Suppressor macrophage (primary cell): Measurements from ENCODE around the gene KCNAB2.
A peak's percentile ranks its signal among the peaks of the same experiment; 100 is the strongest.
"Not testable (repeated sequence)": the region's sequence is repeated elsewhere in the genome, so short reads cannot be mapped to it uniquely, and the experiment has no call there.

Experiments used
- DNase-seq, 4 experiments: peaks; one replicate each; pipeline ENCODE4 v3.0.0-alpha.2; 2020 to 2022

KCNAB2 gene

DNA sequence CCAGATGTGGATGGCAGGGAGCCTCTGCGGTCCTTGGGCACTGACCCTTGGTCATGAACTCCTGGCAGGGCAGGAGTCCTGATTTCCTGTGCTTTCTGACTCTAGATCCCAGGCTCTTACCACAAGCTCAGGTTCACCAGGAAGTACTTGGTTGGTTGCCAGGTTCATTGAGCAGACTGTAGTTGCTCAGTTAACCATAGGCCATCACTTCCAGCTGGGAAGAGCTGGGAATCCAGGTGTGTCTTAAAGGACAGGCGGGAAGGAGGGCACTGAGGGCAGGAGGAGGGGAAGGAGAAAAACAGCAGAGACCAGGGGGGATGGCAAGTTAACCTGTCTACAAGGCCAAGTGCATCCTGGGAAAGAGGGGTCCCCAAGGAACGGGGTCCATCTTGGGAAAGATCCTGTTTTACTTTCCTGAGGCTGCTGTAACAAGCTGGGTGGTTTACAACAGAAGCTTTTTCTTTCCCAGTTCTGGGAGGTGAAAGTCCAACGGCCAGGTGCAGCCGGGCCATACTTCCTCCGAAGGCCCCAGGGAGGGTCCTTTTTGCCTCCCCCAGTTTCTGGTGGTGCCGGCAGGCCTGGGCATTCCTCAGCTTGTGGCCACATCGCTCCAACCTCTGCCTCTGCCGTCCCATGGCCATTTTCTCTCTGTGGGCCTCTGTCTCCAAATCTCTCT is 11.6 kb downstream of the KCNAB2 start:
- no peak for DNase-seq

- peak; percentile 68 to 89 (median 85) for DNase-seq
These were observed 14.2 kb downstream of the KCNAB2 start for GRCh38 chr1:6059866-6060265.

DNA sequence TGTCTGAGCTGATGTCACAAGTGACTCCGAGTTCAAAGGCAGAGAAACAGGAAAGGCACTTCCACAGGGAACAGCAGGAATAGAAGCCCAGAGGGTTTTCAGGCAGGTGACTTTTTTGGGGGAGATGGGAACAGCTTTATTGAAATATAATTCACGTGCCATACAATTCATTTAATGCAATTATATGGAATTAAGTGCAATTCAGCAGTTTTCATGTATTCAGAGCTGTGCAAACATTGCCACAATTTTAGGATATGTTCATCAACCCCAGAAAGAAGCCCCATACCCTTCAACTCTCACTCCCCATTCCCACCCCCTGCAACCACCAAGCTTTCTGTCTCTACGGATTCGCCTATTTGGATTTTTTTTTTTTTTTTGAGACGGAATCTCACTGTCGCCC is 17.0 kb downstream of the KCNAB2 start:
- DNase-seq, result no peak

- peak; percentile 86 to 97 (median 90) for DNase-seq
These were observed 17.9 kb downstream of the KCNAB2 start for GRCh38 chr1:6063532-6064053.

- DNase-seq, result no peak
These were observed 19.6 kb downstream of the KCNAB2 start for GRCh38 chr1:6065093-6065858.

DNA sequence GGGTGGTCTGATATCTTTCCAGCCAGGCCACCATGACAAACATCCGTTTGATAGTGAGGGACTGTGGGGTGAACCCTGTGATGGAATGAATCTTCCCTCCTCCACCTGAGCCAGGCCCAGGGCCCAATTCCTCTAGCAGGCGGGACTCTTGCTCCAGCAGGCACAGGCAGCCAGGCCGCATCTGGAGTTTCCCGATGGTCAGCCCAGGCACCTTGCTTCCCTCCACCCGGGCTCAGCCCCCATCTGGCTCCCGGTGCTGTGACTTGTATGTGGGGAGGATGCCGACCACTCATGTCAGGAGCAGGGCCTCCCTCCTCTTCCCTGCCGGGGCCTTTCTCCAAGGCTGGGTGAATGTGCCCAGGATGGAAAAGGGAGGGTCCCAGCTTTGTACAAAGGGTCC is 21.0 kb downstream of the KCNAB2 start:
- DNase-seq, result no peak

DNA sequence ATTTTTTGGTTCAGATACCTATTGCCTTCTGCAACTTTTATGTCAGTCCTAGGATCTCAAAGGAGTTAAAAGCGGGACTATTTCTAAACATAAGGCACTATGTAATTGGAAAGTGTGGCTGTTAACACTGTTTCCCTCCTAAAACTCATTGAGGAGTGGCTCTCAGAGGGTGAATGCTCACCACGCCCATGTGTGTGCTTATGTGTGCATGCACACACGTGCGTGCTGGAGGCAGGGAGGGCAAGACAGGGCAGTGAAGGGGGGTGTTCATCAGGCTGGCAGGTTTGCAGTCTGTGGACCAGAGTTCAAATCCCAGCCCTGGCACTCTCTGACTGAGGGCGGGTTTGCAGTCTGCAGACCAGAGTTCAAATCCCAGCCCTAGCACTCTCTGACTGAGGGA is 22.4 kb downstream of the KCNAB2 start:
- DNase-seq, result no peak

DNA sequence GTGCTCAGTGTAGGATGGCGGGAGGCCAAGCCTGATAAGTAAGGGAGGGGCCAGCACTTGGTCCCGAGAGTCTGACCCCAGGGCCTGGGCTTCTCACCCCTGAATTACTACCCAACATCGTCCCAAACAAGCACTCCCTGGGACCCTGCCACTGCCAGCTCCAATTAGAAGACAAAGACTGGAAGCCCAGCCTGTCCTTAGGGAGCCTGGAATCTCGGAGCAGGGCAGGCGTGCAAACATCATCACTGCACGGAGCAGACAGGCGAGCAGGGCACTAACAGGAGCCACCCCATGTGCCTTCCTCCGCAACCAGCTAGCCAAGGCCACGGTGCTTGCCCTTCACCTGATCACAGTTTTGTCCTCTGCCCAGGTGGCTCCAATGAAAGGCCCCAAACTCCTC is 23.2 kb downstream of the KCNAB2 start:
- no peak for DNase-seq

- no peak for DNase-seq
These were observed 23.9 kb downstream of the KCNAB2 start for GRCh38 chr1:6069573-6069972.

DNA sequence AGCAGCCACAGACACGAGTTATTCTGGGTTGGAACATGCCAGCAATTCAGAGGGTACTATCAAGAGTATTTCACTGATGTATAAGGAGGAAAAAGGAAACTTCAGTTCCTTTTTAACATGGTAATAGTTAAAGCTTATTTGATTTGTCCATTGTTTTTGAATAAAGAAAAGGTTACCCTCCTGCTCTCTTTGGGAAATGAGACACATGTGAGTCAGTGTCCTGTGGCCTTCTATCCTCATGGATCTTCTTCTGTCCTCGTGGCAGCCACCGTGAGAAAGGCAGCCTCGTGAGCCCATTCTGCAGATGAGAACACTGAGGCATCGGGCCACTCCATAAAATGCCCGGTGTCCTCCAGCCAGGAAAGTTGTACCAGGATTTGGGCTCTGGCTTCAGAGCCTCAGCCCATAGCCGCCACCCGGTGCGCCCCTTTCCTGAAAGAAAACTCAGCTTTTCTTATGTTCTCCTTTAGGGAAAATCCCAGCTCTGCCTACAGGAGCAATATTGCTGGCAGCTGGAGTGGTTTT is 24.8 kb downstream of the KCNAB2 start:
- DNase-seq, result no peak

DNA sequence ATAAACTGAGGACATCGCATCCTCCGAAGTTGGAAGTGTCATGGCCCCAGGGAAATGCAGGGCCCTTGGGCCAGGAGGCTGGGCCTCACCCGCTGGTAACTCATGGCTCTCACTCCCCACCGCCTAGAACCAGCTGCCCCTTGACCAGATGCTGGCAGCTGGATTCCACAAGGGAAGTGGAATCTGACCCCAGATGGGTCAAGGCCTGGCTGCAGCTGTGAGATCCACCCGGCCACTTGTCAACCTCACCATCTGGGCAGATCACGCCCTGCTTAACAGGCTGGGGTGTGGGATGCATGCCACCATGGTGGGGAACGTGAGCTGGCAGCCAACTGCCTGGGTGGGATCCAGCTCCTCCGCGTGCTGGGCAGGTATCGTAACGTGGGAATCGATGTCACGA is 25.5 kb downstream of the KCNAB2 start:
- no peak for DNase-seq

DNA sequence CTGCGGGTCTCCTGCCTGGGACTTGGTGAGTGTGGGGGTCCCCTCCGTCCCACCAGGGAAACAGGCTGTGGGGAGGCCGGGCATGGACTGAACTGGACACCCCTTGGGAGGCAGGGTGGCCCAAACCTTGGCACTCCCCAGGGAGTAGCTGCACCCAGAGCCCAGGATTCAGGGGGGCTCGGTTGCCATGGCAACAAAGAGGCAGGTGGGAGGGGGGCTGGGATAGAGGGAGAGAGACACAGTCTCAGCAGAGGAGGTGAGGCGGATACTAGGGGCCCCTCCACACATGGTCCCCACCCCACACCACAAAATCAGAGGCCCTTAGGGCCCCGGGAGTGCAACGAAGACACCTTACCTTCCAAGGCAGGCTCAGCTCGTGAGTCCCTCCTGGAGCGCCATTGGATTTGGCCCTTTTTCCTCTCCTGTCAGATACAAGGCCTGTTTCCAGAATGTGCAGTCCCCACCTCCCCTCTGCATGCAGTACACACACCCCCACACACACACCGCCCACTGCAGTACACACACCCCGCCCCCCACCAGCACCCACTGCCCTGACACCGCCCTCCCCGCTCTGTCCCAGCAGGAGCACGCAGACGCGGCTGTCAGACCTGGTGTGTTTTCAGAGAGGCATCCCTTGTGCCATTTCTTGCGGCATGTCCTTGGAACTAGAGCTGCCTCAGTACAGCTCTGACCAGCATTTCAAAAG is 27.2 kb downstream of the KCNAB2 start:
- DNase-seq, result no peak

DNA sequence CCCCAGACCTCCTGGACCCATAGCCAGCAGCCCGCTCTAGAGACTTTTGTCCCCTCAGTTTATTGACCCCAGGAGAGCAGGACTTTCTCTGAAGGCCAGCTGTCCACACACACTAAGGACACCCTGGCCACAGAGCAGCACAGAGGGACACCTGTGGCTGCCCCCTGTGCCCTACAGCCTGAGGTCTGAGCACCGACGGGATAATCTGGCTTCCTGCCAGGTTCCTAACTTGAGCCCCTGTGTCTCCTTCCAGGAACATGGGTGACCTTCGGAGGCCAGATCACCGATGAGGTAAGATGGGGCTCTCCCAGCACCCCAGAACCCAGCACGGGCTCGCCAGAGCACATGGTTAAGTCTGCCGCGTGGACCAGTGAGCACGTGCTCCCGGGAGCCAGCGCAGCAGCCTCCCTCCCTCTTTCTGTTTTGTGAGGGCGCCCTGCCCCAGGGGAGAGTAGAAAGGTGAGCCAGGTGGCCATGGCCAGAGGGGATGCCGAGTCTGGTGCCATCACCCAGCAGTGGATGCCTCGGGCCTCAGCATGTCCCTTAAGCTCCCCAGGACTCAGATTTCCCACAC is 27.9 kb downstream of the KCNAB2 start:
- no peak for DNase-seq

- DNase-seq, result no peak
These were observed 28.7 kb downstream of the KCNAB2 start for GRCh38 chr1:6074192-6074901.

DNA sequence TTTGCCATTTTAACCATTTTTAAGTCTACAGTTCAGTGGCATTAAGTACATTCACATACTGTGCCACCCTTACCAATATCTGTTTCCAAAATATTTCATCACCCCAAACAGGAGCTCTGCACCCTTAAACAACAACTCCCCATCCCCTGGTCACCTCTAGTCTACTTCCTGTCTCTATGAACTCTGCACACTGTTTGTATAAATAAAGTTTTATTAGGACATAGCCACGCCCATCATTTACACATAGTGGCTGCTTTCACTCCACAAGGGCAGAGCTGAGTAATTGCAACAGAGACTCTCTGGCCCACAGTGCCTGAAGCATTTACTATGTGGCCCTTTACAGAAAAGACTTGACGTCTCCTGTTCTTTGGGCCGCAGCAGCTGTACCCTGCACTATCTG is 30.1 kb downstream of the KCNAB2 start:
- peak in 2 of 4 experiments; percentile 40 to 52 for DNase-seq

- DNase-seq, result not testable (repeated sequence)
These were observed 31.4 kb downstream of the KCNAB2 start for GRCh38 chr1:6077061-6077460.

GRCh38 chr1:6077506-6077905 is 31.8 kb downstream of the KCNAB2 start:
- no peak for DNase-seq

GRCh38 chr1:6077919-6078318 is 32.2 kb downstream of the KCNAB2 start:
- DNase-seq, result no peak

- DNase-seq, result no peak
These were observed 34.8 kb downstream of the KCNAB2 start for GRCh38 chr1:6080469-6080868.

GRCh38 chr1:6081901-6082300 is 36.2 kb downstream of the KCNAB2 start:
- DNase-seq, result no peak

DNA sequence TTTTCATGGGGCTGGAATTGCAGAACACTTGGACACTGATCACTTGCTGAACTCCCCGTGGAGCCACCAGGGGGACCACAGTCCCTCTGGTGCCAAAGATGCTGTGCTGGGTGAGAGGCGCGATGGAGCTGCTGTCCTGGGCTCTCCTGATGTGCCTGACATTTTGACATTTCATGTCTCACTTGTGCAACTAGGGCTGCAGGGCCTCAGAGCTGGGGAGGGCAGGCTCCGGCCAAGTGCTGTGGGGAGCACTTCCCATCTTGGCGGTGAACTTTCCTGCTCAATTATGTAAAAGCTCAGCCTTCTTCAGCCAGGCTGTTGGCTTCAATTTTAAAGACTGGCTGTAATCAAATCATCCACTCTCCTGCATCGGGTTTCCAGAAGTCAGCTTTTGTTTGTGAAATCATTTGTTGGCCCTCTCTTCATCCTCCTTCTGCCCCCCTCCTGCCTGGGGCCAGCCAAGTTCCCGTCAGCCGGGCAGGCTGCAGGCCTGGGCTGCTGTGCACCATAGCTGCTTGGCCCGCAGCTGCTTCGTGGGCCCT is 36.8 kb downstream of the KCNAB2 start:
- DNase-seq, result peak in 3 of 4 experiments; percentile 34 to 52 (median 37)

DNA sequence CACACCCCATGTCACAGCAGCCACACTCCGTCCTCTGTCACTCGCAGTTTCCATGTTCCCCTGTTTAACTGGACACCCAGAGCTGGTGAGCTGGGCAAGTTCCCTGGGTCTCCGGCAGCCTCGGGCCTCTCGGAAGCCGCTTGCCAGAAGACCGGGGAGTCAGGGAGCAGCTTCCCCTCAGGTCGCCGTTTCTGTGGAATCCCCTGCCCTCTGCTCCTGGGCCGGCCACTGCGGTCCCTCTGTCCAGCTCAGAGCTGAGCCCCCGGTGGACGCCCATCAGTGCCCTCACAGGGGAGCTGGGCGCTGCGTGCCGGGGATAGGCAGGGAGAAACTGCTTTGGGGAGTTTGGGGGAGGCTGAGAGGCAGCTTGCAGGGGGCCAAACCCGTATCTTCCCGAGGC is 37.7 kb downstream of the KCNAB2 start:
- DNase-seq, result no peak
